H1 (cell line): ENCODE results near the gene TMEM145. TPM values are rescaled to one million over a fixed set of nuclear protein-coding genes. Genes with fewer than 3 reads are reported as not detected.

Experiments used
- CTCF ChIA-PET: fragments of 300-600 bp; sonication (Branson Sonifier 250); formaldehyde crosslinking; loops from one replicate; lab custom pipeline; 2021; ENCODE audit not compliant: partially characterized antibody; lab: Charles Lee
- POLR2A ChIA-PET: fragments of 300-600 bp; sonication (Branson Sonifier 250); formaldehyde crosslinking; loops from one replicate; lab custom pipeline; 2021; ENCODE audit warnings: inconsistent platforms; ENCODE audit not compliant: partially characterized antibody; lab: Charles Lee
- DNase-seq, 2 experiments: peaks; one replicate each; pipeline versions ENCODE4 v3.0.0 to v3.0.0-alpha.2; 2010 to 2022; ENCODE audit warnings: low spot score in 2 of 2, low read depth in 1 of 2, mixed read lengths in 1 of 2
- FAIRE-seq: peaks from 2 replicates; lab custom pipeline; 2011; peaks lifted over from hg19 to GRCh38; lab: Jason Lieb, UNC
- H2AFZ ChIP-seq: 2 replicates; pipeline ENCODE4 v1.8.1; 2012; ENCODE audit warnings: low read length, inconsistent platforms
- H2AK5ac ChIP-seq: 2 replicates; pipeline ENCODE4 v1.6.1; 2013; ENCODE audit warnings: low read depth, low read length
- H2BK120ac ChIP-seq: replicated peaks from 2 replicates; pipeline ENCODE3; 2013; ENCODE audit warnings: low read depth, low read length, inconsistent platforms
- H2BK12ac ChIP-seq: 2 replicates; pipeline ENCODE4 v1.6.1; 2013; ENCODE audit warnings: low read depth, low read length
- H2BK15ac ChIP-seq: 2 replicates; pipeline ENCODE4 v1.6.1; 2013; ENCODE audit warnings: low read length
- H2BK20ac ChIP-seq: 2 replicates; pipeline ENCODE4 v1.6.1; 2013; ENCODE audit warnings: low read length
- H2BK5ac ChIP-seq: 2 replicates; pipeline ENCODE4 v1.6.1; 2013; ENCODE audit warnings: low read depth, low read length
- H3K14ac ChIP-seq: 2 replicates; pipeline ENCODE4 v1.6.1; 2013; ENCODE audit warnings: inconsistent platforms; ENCODE audit not compliant: insufficient read length
- H3K18ac ChIP-seq: 2 replicates; pipeline ENCODE4 v1.6.1; 2013; ENCODE audit warnings: low read length; ENCODE audit errors: extremely low read depth
- H3K23ac ChIP-seq: 2 replicates; pipeline ENCODE4 v1.6.1; 2013; ENCODE audit warnings: inconsistent platforms; ENCODE audit not compliant: insufficient read length
- H3K23me2 ChIP-seq: 2 replicates; pipeline ENCODE4 v1.6.1; 2013; ENCODE audit warnings: low read depth, low read length
- H3K27ac ChIP-seq: 2 replicates; pipeline ENCODE4 v1.6.1; 2011; ENCODE audit warnings: low read depth, low read length, inconsistent platforms
- H3K27me3 ChIP-seq, 4 experiments: replicated peaks in 1 of 4; 1 replicate in 1 of 4; 2 replicates in 3 of 4; pipeline versions ENCODE4 v1.6.1 to v1.8.1; 2011 to 2013; ENCODE audit warnings: low read length in 3 of 4, mild to moderate bottlenecking in 3 of 4, inconsistent platforms in 2 of 4, mixed read lengths in 2 of 4, moderate library complexity in 1 of 4; ENCODE audit not compliant: control insufficient read depth in 3 of 4, insufficient read depth in 3 of 4; ENCODE audit errors: extremely low read depth in 1 of 4
- H3K36me3 ChIP-seq, 4 experiments: 2 replicates each; pipeline versions ENCODE4 v1.6.1 to v1.8.1; 2011 to 2013; ENCODE audit warnings: mild to moderate bottlenecking in 4 of 4, low read length in 3 of 4, moderate library complexity in 2 of 4, control low read depth in 1 of 4, inconsistent platforms in 1 of 4; ENCODE audit not compliant: insufficient read depth in 4 of 4, control insufficient read depth in 2 of 4
- H3K4ac ChIP-seq: replicated peaks from 2 replicates; pipeline ENCODE3; 2013; ENCODE audit warnings: low read length, low read depth, mixed read lengths, inconsistent platforms; ENCODE audit not compliant: insufficient read length
- H3K4me1 ChIP-seq, 4 experiments: replicated peaks in 1 of 4; 1 replicate in 1 of 4; 2 replicates in 3 of 4; pipeline versions ENCODE4 v1.6.1 to v1.8.1; 2011 to 2013; ENCODE audit warnings: low read length in 3 of 4, inconsistent platforms in 2 of 4, mixed read lengths in 1 of 4; ENCODE audit not compliant: insufficient read depth in 4 of 4, control insufficient read depth in 3 of 4
- H3K4me2 ChIP-seq, 2 experiments: 2 replicates each; pipeline versions ENCODE4 v1.6.1 to v1.8.1; 2011 to 2013; ENCODE audit warnings: low read depth in 2 of 2, low read length in 2 of 2, control low read depth in 1 of 2, inconsistent platforms in 1 of 2, mild to moderate bottlenecking in 1 of 2; ENCODE audit not compliant: insufficient read depth in 1 of 2
- H3K4me3 ChIP-seq, 4 experiments: fragments of 200-600, 300-600 bp in 1 of 4; sonication (generic), shearing (Covaris generic), sonication (Bioruptor Twin) in 1 of 4; 2 replicates each; pipeline versions ENCODE4 v1.5.1 to v1.8.1; 2011 to 2016; ENCODE audit warnings: low read length in 4 of 4, low read depth in 3 of 4, control low read depth in 2 of 4, inconsistent platforms in 2 of 4, mild to moderate bottlenecking in 2 of 4, mixed read lengths in 1 of 4, moderate library complexity in 1 of 4; ENCODE audit not compliant: insufficient read depth in 2 of 4; ENCODE audit errors: extremely low read depth in 1 of 4
- H3K56ac ChIP-seq: replicated peaks from 2 replicates; pipeline ENCODE3; 2013; ENCODE audit warnings: low read depth, mild to moderate bottlenecking, mixed read lengths, low read length, inconsistent platforms; ENCODE audit not compliant: insufficient read length
- H3K79me1 ChIP-seq: 2 replicates; pipeline ENCODE4 v1.6.1; 2013; ENCODE audit warnings: low read depth, low read length, control low read depth
- H3K79me2 ChIP-seq, 2 experiments: 2 replicates each; pipeline versions ENCODE4 v1.6.1 to v1.8.1; 2012 to 2013; ENCODE audit warnings: low read length in 2 of 2, mild to moderate bottlenecking in 2 of 2, inconsistent platforms in 1 of 2; ENCODE audit not compliant: insufficient read depth in 2 of 2, control insufficient read depth in 1 of 2
- H3K9ac ChIP-seq, 4 experiments: replicated peaks in 1 of 4; 1 replicate in 1 of 4; 2 replicates in 3 of 4; pipeline versions ENCODE4 v1.6.1 to v1.8.1; 2011 to 2013; ENCODE audit warnings: low read depth in 3 of 4, low read length in 3 of 4, control low read depth in 2 of 4, mild to moderate bottlenecking in 2 of 4, moderate library complexity in 2 of 4, inconsistent platforms in 1 of 4; ENCODE audit errors: extremely low read depth in 1 of 4
- H3K9me3 ChIP-seq, 2 experiments: 2 replicates each; pipeline versions ENCODE4 v1.6.1 to v1.8.1; 2012 to 2013; ENCODE audit warnings: mild to moderate bottlenecking in 2 of 2, moderate library complexity in 2 of 2, control low read depth in 1 of 2, inconsistent platforms in 1 of 2, low read depth in 1 of 2, low read length in 1 of 2, mixed read lengths in 1 of 2; ENCODE audit not compliant: insufficient read depth in 2 of 2
- H4K20me1 ChIP-seq, 2 experiments: replicated peaks in 1 of 2; 2 replicates each; pipeline versions ENCODE3 to v1.8.1; 2011 to 2013; ENCODE audit warnings: inconsistent platforms in 2 of 2, low read length in 2 of 2, mild to moderate bottlenecking in 1 of 2; ENCODE audit not compliant: insufficient read depth in 2 of 2, control insufficient read depth in 1 of 2
- H4K5ac ChIP-seq: 2 replicates; pipeline ENCODE4 v1.6.1; 2013; ENCODE audit warnings: low read length, low read depth, mixed read lengths, inconsistent platforms; ENCODE audit not compliant: insufficient read length
- H4K8ac ChIP-seq: 2 replicates; pipeline ENCODE4 v1.8.0; 2013; ENCODE audit warnings: mild to moderate bottlenecking, moderate library complexity, low read length, inconsistent platforms; ENCODE audit not compliant: insufficient read depth; ENCODE audit errors: extremely low read depth
- H4K91ac ChIP-seq: replicated peaks from 2 replicates; pipeline ENCODE3; 2013; ENCODE audit warnings: low read length, mixed read lengths, inconsistent platforms; ENCODE audit not compliant: insufficient read length
- BACH1 ChIP-seq: IDR thresholded peaks from 2 replicates; pipeline ENCODE4 v1.6.1; 2012; ENCODE audit warnings: low read length, improper control_type of control experiment
- CBX5 ChIP-seq: fragments of 300-800, 300-1000 bp; sonication (generic); IDR thresholded peaks from 2 replicates; pipeline ENCODE4 v1.7.1; 2016; ENCODE audit warnings: antibody characterized with exemption, low read length, low read depth
- RAD21 ChIP-seq, 2 experiments: IDR thresholded peaks in 1 of 2; conservative IDR thresholded peaks in 1 of 2; 2 replicates each; pipeline ENCODE4 v1.6.1; 2011; ENCODE audit warnings: low read depth in 2 of 2, low read length in 2 of 2, improper control_type of control experiment in 1 of 2, inconsistent platforms in 1 of 2, mild to moderate bottlenecking in 1 of 2, moderate library complexity in 1 of 2
- SUZ12 ChIP-seq: fragments of 200-600 bp; sonication (generic); IDR thresholded peaks from 2 replicates; pipeline ENCODE4 v1.6.1; 2012; ENCODE audit warnings: mild to moderate bottlenecking, inconsistent platforms, low read length, moderate library complexity, mixed read lengths
- TCF12 ChIP-seq: IDR thresholded peaks from 2 replicates; pipeline ENCODE4 v1.6.1; 2011; ENCODE audit warnings: low read depth, mild to moderate bottlenecking, low read length
- ZNF274 ChIP-seq: IDR thresholded peaks from 2 replicates; pipeline ENCODE4 v1.7.0; 2012; ENCODE audit warnings: low read length, borderline replicate concordance; ENCODE audit errors: extremely low read depth
- WGBS, 2 experiments: shearing (Covaris generic) in 1 of 2; methylation state at CpG; one replicate each; pipeline versions ENCODE4 v1.1.6 to v1.1.7; 2013 to 2015; ENCODE audit warnings: low lambda C conversion rate in 2 of 2, mixed read lengths in 2 of 2, inconsistent platforms in 1 of 2, low coverage in 1 of 2, missing lambda C conversion rate in 1 of 2; ENCODE audit not compliant: insufficient replicate concordance in 2 of 2, insufficient coverage in 1 of 2, insufficient read length in 1 of 2; ENCODE audit errors: extremely low coverage in 1 of 2, missing lambda C conversion rate in 1 of 2; 5-methylcytosine and 5-hydroxymethylcytosine counted together
- polyA plus RNA-seq, 7 experiments: library from polyadenylated mRNA; depleted of rRNA in 3 of 7; stranded (reverse) in 5 of 7; unstranded in 2 of 7; fragments of >200 nt in 5 of 7; fragments of 200-250 nt in 2 of 7; gene quantifications; 1 replicate in 5 of 7; 2 replicates in 1 of 7; 4 replicates in 1 of 7; pipeline versions ENCODE4 v1.2.1 to v1.2.3, GENCODE V29; 2011 to 2013; ENCODE audit warnings: missing spikeins in 2 of 7, mixed read lengths in 2 of 7
- total RNA-seq: library from RNA; stranded (reverse); fragmentation: NEBNext Ultra II Directional; extraction: Animal tissue kit (Norgen Biotek cat#: 25700); gene quantifications from 2 replicates; pipeline ENCODE4 v1.2.1, GENCODE V29; 2021

The TMEM145 gene
- total and polyA plus RNA-seq, 2 of the 8 experiments (the other 6 are each of a cell fraction or from before 2014, with no cell fraction given): 2.3 to 4.7 TPM

DNA sequence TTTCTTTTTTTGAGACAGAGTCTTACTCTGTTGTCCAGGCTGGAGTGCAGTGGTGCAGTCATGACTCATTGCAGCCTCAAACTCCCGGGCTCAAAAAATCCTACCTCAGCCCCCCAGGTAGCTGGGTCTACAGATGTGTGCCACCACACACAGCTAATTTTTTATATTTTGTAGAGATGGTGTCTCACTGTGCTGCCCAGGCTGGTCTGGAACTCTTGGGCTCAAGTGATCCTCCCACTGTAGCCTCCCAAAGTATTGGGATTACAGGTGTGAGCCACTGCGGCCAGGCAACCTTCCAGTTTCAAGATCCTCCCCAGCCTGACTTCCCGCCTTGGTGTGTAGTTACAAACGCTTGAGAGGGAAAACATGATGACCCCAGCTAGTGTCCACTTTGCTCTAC is 54.8 kb downstream of the TMEM145 start:
- WGBS, 2 experiments: 94% methylated on average over 4 of the region's 4 CpGs; no CpG with 5 or more reads in 1 of the 2 experiments
- Histone ChIP-seq H3K4me2 (no peak overlapping the region), H2AFZ (no peak overlapping the region), H3K79me2 (no peaks in the 10 kb centered on the region), H4K91ac (no peak overlapping the region), H4K5ac (no peak overlapping the region), H3K18ac (0 out of 2 replicates have a peak overlapping the region, but pooled peaks have one; percentile 24), H2BK15ac (no peak overlapping the region), H4K20me1 (no peaks in the 10 kb centered on the region), H3K27ac (no peak overlapping the region), H2BK120ac (no peak overlapping the region), H2AK5ac (no peak overlapping the region), H4K8ac (no peak overlapping the region), H2BK5ac (0 out of 2 replicates have a peak overlapping the region, but pooled peaks have one; percentile 84), H3K9ac (no peak overlapping the region), H3K36me3 (peaks cover 5 to 13% (median 6%) of the 10 kb centered on the region in 4 experiments; a peak in 7 of 8 replicates), H3K23ac (no peak overlapping the region), H3K4ac (no peak overlapping the region), H3K9me3 (peaks cover 0 to 6% of the 10 kb centered on the region in 2 experiments; a peak in 1 of 4 replicates), H3K56ac (no peak overlapping the region), H3K14ac (no peak overlapping the region), H2BK12ac (peak overlapping the region; percentile 6; the same call in 1 of the 2 replicates), H3K79me1 (peaks cover 2% of the 10 kb centered on the region), H3K27me3 (no peaks in the 10 kb centered on the region), H3K4me3 (no peak overlapping the region), H3K4me1 (peaks cover 7 to 31% (median 22%) of the 10 kb centered on the region in 4 experiments), H3K23me2 (no peaks in the 10 kb centered on the region; the same call in 1 of the 2 replicates), H2BK20ac (no peak overlapping the region; the same call in 1 of the 2 replicates)
- no peak for FAIRE-seq
- ChIA-PET CTCF (interaction anchor here (0.6 to 1.3 kb wide), 4 partner anchors 11 to 259 kb away, joined by 3 to 4 read pairs (median 3); no protein-coding TSS in a partner anchor), POLR2A (interaction anchor here (1.2 kb wide), 1 partner anchor 14 kb away, joined by 4 read pairs; no protein-coding TSS in a partner anchor)
- TF ChIP-seq ZNF274: no peak
- no peak for TF ChIP-seq CBX5
- no peak for TF ChIP-seq RAD21 (IDR thresholded peaks at IDR 0.05 in 1 of 2, conservative IDR thresholded peaks at IDR 0.05 in 1 of 2; ENCODE audit: low read depth in 2 of 2, low read length in 2 of 2)
- TF ChIP-seq BACH1: no peak
- no peak for TF ChIP-seq TCF12
- no peak for TF ChIP-seq SUZ12
- no peak for DNase-seq
